Activated naive CD8-positive, alpha-beta T cell (primary cell): ENCODE results near the gene RRP1B.
"Not testable (repeated sequence)": the region's sequence is repeated elsewhere in the genome, so short reads cannot be mapped to it uniquely, and the experiment has no call there.

Experiments
- H3K27ac Mint-ChIP-seq: one replicate; pipeline ENCODE4 v1.8.0; 2021; ENCODE audit warnings: mixed read lengths
- H3K27me3 Mint-ChIP-seq: one replicate; pipeline ENCODE4 v1.8.0; 2021; ENCODE audit warnings: mixed read lengths
- H3K36me3 Mint-ChIP-seq: one replicate; pipeline ENCODE4 v1.8.0; 2021; ENCODE audit warnings: mixed read lengths
- H3K4me1 Mint-ChIP-seq: one replicate; pipeline ENCODE4 v1.8.0; 2021; ENCODE audit warnings: low read depth, mixed read lengths
- H3K4me3 Mint-ChIP-seq: one replicate; pipeline ENCODE4 v1.8.0; 2021; ENCODE audit warnings: mild to moderate bottlenecking, mixed read lengths
- H3K9me3 Mint-ChIP-seq: one replicate; pipeline ENCODE4 v1.8.0; 2021; ENCODE audit warnings: low read depth, mixed read lengths

Gene RRP1B

GRCh38 chr21:43659136-43660000, at the start of gene RRP1B, which contains the start of gene HSF2BP:
Gene RRP1B (plus strand): TSS chr21:43659560. CDS start chr21:43659665, 105 bp downstream.
Gene HSF2BP (minus strand): TSS chr21:43659488. CDS start chr21:43658096, 1,392 bp downstream.
- H3K4me3 Mint-ChIP-seq = peak within 1 kb of the TSS; percentile 99
- H3K4me1 Mint-ChIP-seq = peaks cover 43% of the 10 kb centered on the region
- no peaks in the 10 kb centered on the region for H3K9me3 Mint-ChIP-seq
- peaks cover 7% of the 10 kb centered on the region for H3K36me3 Mint-ChIP-seq
- peak within 1 kb of the TSS; percentile 97 for H3K27ac Mint-ChIP-seq
- H3K27me3 Mint-ChIP-seq = no peaks in the 10 kb centered on the region

DNA sequence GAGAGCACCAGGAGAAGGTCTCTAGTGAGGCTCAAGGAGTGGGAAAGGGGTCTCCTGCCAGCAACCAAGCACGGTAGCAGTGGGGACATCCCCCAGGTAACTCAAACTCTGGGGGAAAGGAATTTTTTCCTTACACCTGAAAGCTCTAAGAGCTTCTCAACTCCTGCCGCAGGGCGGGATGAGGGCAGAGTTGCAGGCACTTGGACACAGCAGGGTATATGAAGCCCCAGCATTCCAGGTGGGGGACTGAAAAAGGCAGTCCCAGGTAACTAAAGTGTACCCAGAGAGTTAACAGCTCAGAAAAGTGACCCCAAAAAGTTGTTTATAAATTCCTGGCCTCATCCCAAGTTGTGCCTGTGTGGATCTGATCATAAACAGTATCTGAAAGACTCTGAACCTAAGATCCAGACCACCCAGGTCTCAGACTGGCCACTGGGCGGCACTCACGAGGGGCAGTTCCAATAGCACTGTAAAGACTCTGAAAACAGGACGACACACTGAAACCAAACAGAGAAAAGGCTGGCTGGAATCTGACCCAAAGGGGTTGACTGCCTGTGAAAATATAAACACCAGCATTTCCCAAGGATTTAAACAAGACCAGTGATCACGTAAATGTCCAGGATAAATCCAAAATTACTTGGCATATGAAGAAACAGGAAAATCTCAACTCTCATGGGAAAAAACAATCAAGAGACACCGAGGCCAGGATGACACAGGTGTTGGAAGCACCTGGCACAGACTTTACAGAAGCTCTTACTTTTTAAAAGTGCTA, 47.6 kb upstream of the RRP1B start:
- Mint-ChIP-seq H3K27me3 (no peaks in the 10 kb centered on the region), H3K4me3 (no peak overlapping the region), H3K9me3 (no peaks in the 10 kb centered on the region), H3K36me3 (no peaks in the 10 kb centered on the region), H3K27ac (no peak overlapping the region), H3K4me1 (no peaks in the 10 kb centered on the region)

DNA sequence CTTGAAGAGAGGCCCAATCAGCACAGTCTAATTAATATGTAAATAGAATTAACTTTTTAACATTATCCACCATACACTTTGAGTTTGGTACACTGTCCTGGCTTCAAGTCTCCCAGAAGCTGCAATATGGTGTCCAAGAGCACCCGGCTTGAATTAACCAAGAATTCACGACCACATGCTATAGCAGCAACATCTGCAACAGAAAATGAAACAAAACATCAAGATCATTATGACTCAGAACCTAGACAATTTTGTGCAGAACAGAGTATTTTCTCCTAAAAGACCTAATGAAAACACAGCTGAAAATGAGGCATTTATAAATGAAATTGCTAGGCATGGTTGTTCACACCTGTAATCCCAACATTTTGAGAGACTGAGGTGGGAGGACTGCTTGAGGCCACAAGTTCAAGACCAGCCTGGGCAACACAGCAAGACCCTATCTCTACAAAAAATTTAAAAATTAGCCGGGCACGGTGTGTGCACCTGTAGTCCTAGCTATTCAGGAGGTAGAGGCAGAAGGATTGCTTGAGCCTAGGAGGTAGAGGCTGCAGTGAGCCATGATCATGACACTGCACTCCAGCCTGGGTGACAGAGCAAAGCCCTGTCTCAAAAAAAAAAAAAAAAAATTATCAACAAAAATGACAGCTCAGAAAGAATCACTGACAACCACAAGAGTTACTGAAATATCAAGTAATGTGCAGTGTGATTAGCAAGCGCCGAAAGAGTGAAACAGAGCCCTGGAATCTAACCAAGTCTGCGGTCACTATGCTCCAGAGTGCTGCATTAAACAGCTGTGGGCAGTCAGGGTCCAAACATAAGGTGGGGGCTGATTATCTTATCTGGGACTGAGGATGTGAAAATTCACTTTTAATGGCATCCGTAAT, 45.4 kb upstream of the RRP1B start:
- no peaks in the 10 kb centered on the region for H3K27me3 Mint-ChIP-seq
- H3K27ac Mint-ChIP-seq = no peak overlapping the region
- no peak overlapping the region for H3K4me3 Mint-ChIP-seq
- no peaks in the 10 kb centered on the region for H3K36me3 Mint-ChIP-seq
- no peaks in the 10 kb centered on the region for H3K4me1 Mint-ChIP-seq
- H3K9me3 Mint-ChIP-seq = no peaks in the 10 kb centered on the region

GRCh38 chr21:43614839-43615238, 44.5 kb upstream of the RRP1B start:
- Mint-ChIP-seq H3K9me3 (no peaks in the 10 kb centered on the region), H3K4me3 (no peak overlapping the region), H3K27me3 (no peaks in the 10 kb centered on the region), H3K4me1 (no peaks in the 10 kb centered on the region), H3K36me3 (peaks cover 1% of the 10 kb centered on the region), H3K27ac (no peak overlapping the region)

DNA sequence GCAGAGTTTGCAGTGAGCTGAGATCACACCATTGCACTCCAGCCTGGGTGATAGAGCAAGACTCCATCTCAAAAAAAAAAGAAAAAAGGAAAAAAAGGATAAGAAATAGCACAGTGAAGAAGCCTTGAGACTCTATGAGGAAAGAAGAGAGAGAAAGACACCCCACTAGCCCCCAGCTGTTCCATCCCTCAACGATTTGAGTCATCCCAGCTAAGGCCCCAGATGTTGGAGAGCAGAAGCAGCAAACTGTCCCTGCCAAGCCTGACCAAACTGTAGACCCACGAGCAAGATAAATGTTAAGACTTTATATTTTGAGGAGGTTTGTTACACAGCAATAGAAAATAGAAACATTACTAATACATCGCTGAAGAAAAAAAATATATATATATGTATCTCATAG, 42.5 kb upstream of the RRP1B start:
- H3K36me3 Mint-ChIP-seq, H3K27me3 Mint-ChIP-seq, H3K4me1 Mint-ChIP-seq, H3K27ac Mint-ChIP-seq, H3K4me3 Mint-ChIP-seq, H3K9me3 Mint-ChIP-seq: not testable (repeated sequence)

- H3K27me3 Mint-ChIP-seq = no peaks in the 10 kb centered on the region
- H3K4me1 Mint-ChIP-seq = no peaks in the 10 kb centered on the region
- peaks cover 9% of the 10 kb centered on the region for H3K36me3 Mint-ChIP-seq
- no peak overlapping the region for H3K27ac Mint-ChIP-seq
- no peak overlapping the region for H3K4me3 Mint-ChIP-seq
- peaks cover 4% of the 10 kb centered on the region for H3K9me3 Mint-ChIP-seq
Measured at GRCh38 chr21:43618940-43619339, 40.4 kb upstream of the RRP1B start.

- H3K4me1 Mint-ChIP-seq = no peaks in the 10 kb centered on the region
- no peaks in the 10 kb centered on the region for H3K27me3 Mint-ChIP-seq
- H3K27ac Mint-ChIP-seq = no peak overlapping the region
- H3K36me3 Mint-ChIP-seq = peaks cover 9% of the 10 kb centered on the region
- H3K9me3 Mint-ChIP-seq = peaks cover 4% of the 10 kb centered on the region
- H3K4me3 Mint-ChIP-seq = no peak overlapping the region
Measured at GRCh38 chr21:43619344-43619743, 40.0 kb upstream of the RRP1B start.

DNA sequence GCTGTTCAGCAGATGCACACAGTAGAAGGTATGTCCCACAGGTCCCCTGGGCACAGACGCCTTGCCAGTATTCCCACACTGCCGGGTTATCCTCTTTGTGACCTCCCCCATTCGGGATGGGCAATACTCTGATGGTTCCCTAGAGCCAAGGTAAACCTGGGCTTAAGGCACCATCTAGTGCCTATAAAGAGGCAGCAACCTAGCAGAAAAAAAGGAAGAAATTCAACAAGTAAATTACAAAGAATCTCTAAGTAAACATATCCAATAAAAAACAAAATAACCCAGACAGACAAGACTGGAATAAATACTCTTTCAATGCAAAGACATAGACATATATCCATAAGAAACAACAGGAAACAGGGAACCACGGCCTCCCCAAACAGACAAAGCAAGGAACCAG, 39.5 kb upstream of the RRP1B start:
- Mint-ChIP-seq H3K36me3 (peaks cover 9% of the 10 kb centered on the region), H3K27ac (no peak overlapping the region), H3K4me3 (no peak overlapping the region), H3K4me1 (no peaks in the 10 kb centered on the region), H3K27me3 (no peaks in the 10 kb centered on the region), H3K9me3 (peaks cover 4% of the 10 kb centered on the region)

GRCh38 chr21:43622796-43623195, 36.6 kb upstream of the RRP1B start:
- Mint-ChIP-seq H3K27me3 (no peaks in the 10 kb centered on the region), H3K27ac (no peak overlapping the region), H3K9me3 (peaks cover 4% of the 10 kb centered on the region), H3K4me3 (no peak overlapping the region), H3K36me3 (peaks cover 10% of the 10 kb centered on the region), H3K4me1 (no peaks in the 10 kb centered on the region)

DNA sequence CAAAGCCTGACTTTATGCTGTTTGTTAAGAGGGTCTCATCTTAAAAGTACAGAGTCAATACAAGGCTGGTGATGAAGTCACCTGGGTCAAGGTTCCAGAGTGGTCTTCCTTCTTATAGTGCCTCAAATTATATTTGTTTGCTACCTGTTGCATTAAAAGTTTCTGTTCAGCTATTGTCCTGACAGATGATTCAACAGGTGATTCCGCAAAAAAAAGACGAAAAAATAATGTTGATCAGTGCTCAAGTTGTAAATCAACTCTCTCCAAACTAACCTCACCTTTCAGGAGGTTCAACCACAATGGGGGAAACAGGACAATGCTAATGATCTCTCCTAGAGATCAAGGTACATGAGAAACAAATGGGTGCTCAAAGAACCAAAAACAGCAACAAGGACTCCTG, 35.8 kb upstream of the RRP1B start:
- H3K4me1 Mint-ChIP-seq = no peaks in the 10 kb centered on the region
- peaks cover 14% of the 10 kb centered on the region for H3K36me3 Mint-ChIP-seq
- H3K27me3 Mint-ChIP-seq = no peaks in the 10 kb centered on the region
- no peak overlapping the region for H3K27ac Mint-ChIP-seq
- H3K4me3 Mint-ChIP-seq = no peak overlapping the region
- peaks cover 4% of the 10 kb centered on the region for H3K9me3 Mint-ChIP-seq

DNA sequence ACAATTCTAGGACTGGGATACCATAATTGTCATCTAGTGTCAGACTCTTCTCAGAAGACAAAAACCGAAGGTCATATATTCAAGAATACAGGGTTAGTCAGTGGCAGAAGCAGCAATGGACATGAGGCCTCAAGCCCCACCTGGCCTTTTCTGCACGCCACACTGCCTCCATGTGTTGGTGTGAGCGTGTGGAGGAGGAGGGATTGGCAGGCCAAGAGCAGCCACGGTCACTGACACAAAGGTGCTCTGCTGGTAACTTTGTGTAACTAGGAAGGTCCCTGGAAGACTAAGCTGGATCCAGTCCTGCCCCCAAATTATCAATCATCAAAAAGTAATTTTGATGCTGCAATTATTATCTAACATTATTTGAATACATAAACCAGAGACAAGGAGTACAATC, 35.0 kb upstream of the RRP1B start:
- H3K36me3 Mint-ChIP-seq = peaks cover 19% of the 10 kb centered on the region
- no peaks in the 10 kb centered on the region for H3K4me1 Mint-ChIP-seq
- H3K9me3 Mint-ChIP-seq = peaks cover 4% of the 10 kb centered on the region
- H3K4me3 Mint-ChIP-seq = no peak overlapping the region
- H3K27me3 Mint-ChIP-seq = no peaks in the 10 kb centered on the region
- no peak overlapping the region for H3K27ac Mint-ChIP-seq

DNA sequence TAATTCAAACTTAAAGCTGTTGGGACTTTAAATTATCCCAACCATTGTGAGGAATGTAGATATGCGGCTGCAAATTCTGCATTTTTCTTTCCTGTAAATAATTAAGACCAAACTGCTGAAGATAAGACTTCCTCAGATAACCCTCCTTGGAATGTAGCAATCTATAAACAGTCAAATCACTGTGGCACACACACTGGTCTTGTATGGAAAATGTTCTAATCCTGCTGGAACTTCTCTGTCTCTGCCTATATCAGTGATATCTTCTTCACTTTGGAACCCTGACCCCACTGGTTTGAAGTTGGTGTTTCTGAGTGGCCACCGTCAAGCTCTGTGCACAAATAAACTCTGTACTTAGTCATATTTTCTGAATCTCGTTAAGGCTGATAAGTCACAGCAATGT, 33.0 kb upstream of the RRP1B start:
- Mint-ChIP-seq H3K4me1 (no peaks in the 10 kb centered on the region), H3K4me3 (no peak overlapping the region), H3K27me3 (no peaks in the 10 kb centered on the region), H3K27ac (no peak overlapping the region), H3K9me3 (no peaks in the 10 kb centered on the region), H3K36me3 (peaks cover 14% of the 10 kb centered on the region)

DNA sequence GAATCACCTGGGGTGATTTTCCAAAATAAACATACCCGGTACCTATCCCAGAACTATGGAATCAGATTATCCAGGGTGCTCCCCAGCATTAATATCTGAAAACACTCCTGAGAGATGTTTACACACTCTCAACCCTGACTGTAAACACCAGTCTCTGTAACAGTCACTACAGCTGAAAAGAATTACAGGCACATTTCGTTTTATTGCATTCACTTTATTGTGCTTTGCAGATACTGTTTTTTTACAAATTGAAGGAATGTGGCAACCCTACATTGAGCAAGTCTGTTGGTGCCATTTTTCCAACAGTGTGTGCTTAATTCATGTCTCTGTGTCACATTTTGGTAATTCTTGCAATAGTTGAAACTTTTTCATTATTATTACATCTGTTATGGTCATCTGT, 31.8 kb upstream of the RRP1B start:
- Mint-ChIP-seq H3K27ac (no peak overlapping the region), H3K9me3 (no peaks in the 10 kb centered on the region), H3K4me1 (no peaks in the 10 kb centered on the region), H3K4me3 (no peak overlapping the region), H3K36me3 (peaks cover 16% of the 10 kb centered on the region), H3K27me3 (no peaks in the 10 kb centered on the region)

DNA sequence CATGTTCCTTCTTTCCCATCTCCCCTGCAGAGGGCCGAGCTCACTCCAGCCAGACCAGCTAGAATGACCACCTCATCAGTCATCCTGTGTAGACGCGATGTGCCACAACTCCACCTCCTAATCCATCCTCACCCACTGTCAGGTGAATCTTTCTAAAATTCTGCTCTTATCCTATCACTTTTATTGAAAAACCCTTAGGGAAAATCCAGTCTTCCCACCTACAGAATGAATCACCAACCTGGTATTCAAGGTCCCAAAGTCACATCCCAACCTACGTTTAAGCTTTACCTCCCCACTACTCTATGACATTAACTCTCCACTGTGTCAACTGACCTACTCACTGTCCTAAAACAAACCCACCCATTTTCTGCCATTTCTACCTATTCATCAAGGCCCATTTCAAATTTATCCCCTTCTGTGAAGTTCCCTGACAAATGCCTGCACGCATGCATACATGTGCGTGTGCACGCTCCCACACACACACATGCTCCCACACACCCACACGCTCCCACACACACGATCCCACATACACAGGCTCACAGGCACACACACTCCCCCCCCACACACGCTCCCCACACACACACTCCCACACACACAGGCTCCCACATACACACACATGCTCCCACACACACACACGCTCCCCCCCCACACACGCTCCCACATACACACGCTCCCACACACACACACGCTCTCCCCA, 27.8 kb upstream of the RRP1B start:
- Mint-ChIP-seq H3K4me3 (no peak overlapping the region), H3K27ac (no peak overlapping the region), H3K9me3 (no peaks in the 10 kb centered on the region), H3K27me3 (no peaks in the 10 kb centered on the region), H3K4me1 (no peaks in the 10 kb centered on the region), H3K36me3 (peaks cover 17% of the 10 kb centered on the region)
